SK-N-SH treated with all-trans-retinoic acid at 6 μM for 48 hours (cell line): Measurements from ENCODE around the gene ADM5.
A peak's percentile ranks its signal among the peaks of the same experiment; 100 is the strongest.

Source experiments
- ATAC-seq: fragments of 200-7000 bp; cut with Tn5 transposase; 3 replicates; pipeline ENCODE4 v1.9.1; 2020; ENCODE audit warnings: mild to moderate bottlenecking, moderate library complexity
- ARNTL ChIP-seq: fragments of 450-650 bp; formaldehyde crosslinking; IDR thresholded peaks from 2 replicates; pipeline ENCODE4 v1.5.0; 2020; ENCODE audit warnings: low read depth, mild to moderate bottlenecking, moderate library complexity, borderline replicate concordance
- BACH2 ChIP-seq: fragments of 250-450 bp; sonication (Bioruptor Pico); IDR thresholded peaks from 2 replicates; pipeline ENCODE4 v1.9.0; 2021; ENCODE audit warnings: mild to moderate bottlenecking, borderline replicate concordance
- CREB5 ChIP-seq: fragments of 250-450 bp; sonication (Bioruptor Pico); IDR thresholded peaks from 2 replicates; pipeline ENCODE4 v1.5.1; 2020; ENCODE audit warnings: low read depth, mild to moderate bottlenecking, moderate library complexity
- CSDC2 ChIP-seq: fragments of 250-450 bp; sonication (Bioruptor Pico); IDR thresholded peaks from 2 replicates; pipeline ENCODE4 v1.5.0; 2020; ENCODE audit warnings: mild to moderate bottlenecking, moderate library complexity
- GLIS3 ChIP-seq: fragments of 250-450 bp; sonication (Bioruptor Pico); IDR thresholded peaks from 2 replicates; pipeline ENCODE4 v1.5.0; 2020; ENCODE audit warnings: mild to moderate bottlenecking, moderate library complexity
- OSR1 ChIP-seq: fragments of 250-450 bp; sonication (Bioruptor Pico); IDR thresholded peaks from 2 replicates; pipeline ENCODE4 v1.8.0; 2022; ENCODE audit warnings: moderate library complexity, mild to moderate bottlenecking, inconsistent platforms
- PATZ1 ChIP-seq: fragments of 250-450 bp; sonication (Bioruptor Pico); IDR thresholded peaks from 2 replicates; pipeline ENCODE4 v1.8.0; 2020; ENCODE audit warnings: mild to moderate bottlenecking, moderate library complexity, borderline replicate concordance
- POU6F1 ChIP-seq: fragments of 250-450 bp; sonication (Bioruptor Pico); IDR thresholded peaks from 2 replicates; pipeline ENCODE4 v1.8.0; 2021; ENCODE audit warnings: low read depth, mild to moderate bottlenecking, moderate library complexity, borderline replicate concordance
- PPARA ChIP-seq: fragments of 250-450 bp; sonication (Bioruptor Pico); IDR thresholded peaks from 2 replicates; pipeline ENCODE4 v1.5.0; 2020; ENCODE audit warnings: mild to moderate bottlenecking, borderline replicate concordance
- RARB ChIP-seq: fragments of 250-450 bp; sonication (Bioruptor Pico); IDR thresholded peaks from 2 replicates; pipeline ENCODE4 v1.8.0; 2021; ENCODE audit warnings: mild to moderate bottlenecking, moderate library complexity
- ZC3H10 ChIP-seq: fragments of 250-450 bp; sonication (Bioruptor Pico); IDR thresholded peaks from 2 replicates; pipeline ENCODE4 v1.5.1; 2021; ENCODE audit warnings: mild to moderate bottlenecking, moderate library complexity
- ZFP3 ChIP-seq: fragments of 250-450 bp; sonication (Bioruptor Pico); IDR thresholded peaks from 2 replicates; pipeline ENCODE4 v1.5.0; 2020; ENCODE audit warnings: mild to moderate bottlenecking, moderate library complexity
- ZFP30 ChIP-seq: fragments of 450-650 bp; formaldehyde crosslinking; IDR thresholded peaks from 2 replicates; pipeline ENCODE4 v1.5.0; 2022; ENCODE audit warnings: mild to moderate bottlenecking, moderate library complexity
- ZNF565 ChIP-seq: fragments of 450-650 bp; formaldehyde crosslinking; conservative IDR thresholded peaks from 2 replicates; pipeline ENCODE4 v1.5.0; 2020; ENCODE audit warnings: low read depth, mild to moderate bottlenecking, moderate library complexity
- ZNF70 ChIP-seq: fragments of 450-650 bp; formaldehyde crosslinking; IDR thresholded peaks from 2 replicates; pipeline ENCODE4 v1.5.0; 2020; ENCODE audit warnings: mild to moderate bottlenecking, moderate library complexity
- ZNF8 ChIP-seq: fragments of 450-650 bp; formaldehyde crosslinking; IDR thresholded peaks from 2 replicates; pipeline ENCODE4 v1.5.0; 2020; ENCODE audit warnings: mild to moderate bottlenecking, moderate library complexity
- TF ChIP-seq, protein P1 (sequence below): fragments of 250-450 bp; sonication (Bioruptor Pico); IDR thresholded peaks from 2 replicates; pipeline ENCODE4 v1.5.0; 2020; ENCODE audit warnings: mild to moderate bottlenecking, moderate library complexity
- TF ChIP-seq, protein P2 (sequence below): fragments of 250-450 bp; sonication (Bioruptor Pico); IDR thresholded peaks from 2 replicates; pipeline ENCODE4 v1.5.1; 2021; ENCODE audit warnings: mild to moderate bottlenecking, moderate library complexity

ADM5 gene

DNA sequence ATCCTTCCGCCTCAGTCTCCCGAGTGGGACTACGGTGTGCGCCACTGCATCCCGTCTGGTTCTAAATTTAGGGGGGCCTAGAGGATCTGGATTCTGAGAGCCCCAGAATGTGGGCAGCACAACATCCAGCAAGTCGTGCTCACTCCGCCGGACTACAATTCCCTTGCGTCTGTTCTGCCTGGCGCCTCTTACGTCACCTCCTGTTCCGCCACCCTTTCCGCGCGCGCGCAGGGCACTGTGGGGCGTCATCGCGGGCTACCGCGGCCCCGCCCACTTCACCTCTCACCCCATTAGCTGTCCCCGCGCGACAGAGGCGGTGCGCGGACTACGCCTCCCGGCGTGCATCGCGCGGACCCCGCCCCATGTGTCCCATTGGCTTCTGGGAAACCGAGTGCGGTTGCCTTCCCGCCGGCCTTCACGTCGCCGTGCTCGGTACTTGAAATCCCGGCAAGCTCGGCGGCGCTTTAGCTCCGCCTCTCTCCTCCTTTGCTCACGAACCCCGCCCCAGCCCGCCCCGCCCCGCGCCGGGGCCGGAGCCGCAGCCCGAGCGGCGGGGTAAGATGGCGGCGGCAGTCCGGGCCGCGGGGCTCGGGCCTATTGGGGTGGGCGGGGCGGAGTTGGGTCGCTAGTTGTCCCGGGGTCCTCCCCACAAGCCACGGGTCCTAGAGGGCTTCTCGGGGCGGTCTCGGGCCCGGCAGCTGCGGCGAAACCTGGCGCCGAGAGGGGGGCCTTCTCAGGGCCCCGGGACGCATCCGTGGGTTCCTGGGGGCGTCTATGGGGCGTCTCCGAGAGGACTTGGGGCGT lies 47.5 kb upstream of the ADM5 start, which contains the start of gene SCAF1:
Gene SCAF1 (plus strand): TSS at position 522 of the 804 bp plus-strand sequence. CDS start 2,818 bp downstream, outside the sequence.
- ATAC-seq: peak; percentile 60
- TF ChIP-seq, protein P1, sequence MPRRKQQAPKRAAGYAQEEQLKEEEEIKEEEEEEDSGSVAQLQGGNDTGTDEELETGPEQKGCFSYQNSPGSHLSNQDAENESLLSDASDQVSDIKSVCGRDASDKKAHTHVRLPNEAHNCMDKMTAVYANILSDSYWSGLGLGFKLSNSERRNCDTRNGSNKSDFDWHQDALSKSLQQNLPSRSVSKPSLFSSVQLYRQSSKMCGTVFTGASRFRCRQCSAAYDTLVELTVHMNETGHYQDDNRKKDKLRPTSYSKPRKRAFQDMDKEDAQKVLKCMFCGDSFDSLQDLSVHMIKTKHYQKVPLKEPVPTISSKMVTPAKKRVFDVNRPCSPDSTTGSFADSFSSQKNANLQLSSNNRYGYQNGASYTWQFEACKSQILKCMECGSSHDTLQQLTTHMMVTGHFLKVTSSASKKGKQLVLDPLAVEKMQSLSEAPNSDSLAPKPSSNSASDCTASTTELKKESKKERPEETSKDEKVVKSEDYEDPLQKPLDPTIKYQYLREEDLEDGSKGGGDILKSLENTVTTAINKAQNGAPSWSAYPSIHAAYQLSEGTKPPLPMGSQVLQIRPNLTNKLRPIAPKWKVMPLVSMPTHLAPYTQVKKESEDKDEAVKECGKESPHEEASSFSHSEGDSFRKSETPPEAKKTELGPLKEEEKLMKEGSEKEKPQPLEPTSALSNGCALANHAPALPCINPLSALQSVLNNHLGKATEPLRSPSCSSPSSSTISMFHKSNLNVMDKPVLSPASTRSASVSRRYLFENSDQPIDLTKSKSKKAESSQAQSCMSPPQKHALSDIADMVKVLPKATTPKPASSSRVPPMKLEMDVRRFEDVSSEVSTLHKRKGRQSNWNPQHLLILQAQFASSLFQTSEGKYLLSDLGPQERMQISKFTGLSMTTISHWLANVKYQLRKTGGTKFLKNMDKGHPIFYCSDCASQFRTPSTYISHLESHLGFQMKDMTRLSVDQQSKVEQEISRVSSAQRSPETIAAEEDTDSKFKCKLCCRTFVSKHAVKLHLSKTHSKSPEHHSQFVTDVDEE (CRISPR knock-in tag): peak; percentile 82; the same call in 1 of the 2 replicates
- TF ChIP-seq CSDC2 (CRISPR knock-in tag) (no peak), ZFP3 (0 out of 2 replicates have a peak, but pooled peaks have one; percentile 44), GLIS3 (CRISPR knock-in tag) (0 out of 2 replicates have a peak, but pooled peaks have one; percentile 34), ZNF8 (CRISPR knock-in tag) (no peak)

DNA sequence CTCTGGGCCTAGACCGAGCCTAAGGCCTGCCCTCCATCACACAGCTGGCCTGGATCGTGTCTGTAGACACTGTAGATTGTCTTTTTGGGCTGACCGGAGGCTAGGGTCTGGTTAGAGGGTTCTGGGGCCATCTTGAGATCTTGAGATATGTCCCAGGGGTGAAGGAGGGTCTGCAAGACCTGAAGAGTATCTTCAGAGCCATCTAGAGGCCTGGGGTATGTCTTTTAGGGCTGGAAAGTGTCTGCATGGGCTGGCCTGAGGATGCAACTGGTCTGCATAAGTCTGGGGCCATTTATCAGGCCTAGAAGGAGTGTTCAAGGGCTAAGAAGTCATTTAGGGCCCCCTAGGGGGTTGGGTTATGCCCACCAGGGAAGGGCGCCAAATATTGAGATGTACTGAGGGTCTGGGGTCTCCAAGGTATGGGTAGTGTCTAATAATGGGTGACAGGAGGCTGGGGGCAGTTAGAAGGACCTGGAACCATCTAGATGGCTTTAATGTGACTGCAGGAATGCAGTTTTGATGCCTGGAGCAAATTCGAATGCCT lies 46.8 kb upstream of the ADM5 start:
- TF ChIP-seq CREB5 (CRISPR knock-in tag) (no peak), ZNF565 (CRISPR knock-in tag) (no peak), ARNTL (no peak), POU6F1 (no peak), ZNF70 (CRISPR knock-in tag) (no peak), PATZ1 (CRISPR knock-in tag) (no peak), RARB (CRISPR knock-in tag) (no peak), CSDC2 (CRISPR knock-in tag) (no peak), GLIS3 (CRISPR knock-in tag) (no peak)
- TF ChIP-seq, protein P2, sequence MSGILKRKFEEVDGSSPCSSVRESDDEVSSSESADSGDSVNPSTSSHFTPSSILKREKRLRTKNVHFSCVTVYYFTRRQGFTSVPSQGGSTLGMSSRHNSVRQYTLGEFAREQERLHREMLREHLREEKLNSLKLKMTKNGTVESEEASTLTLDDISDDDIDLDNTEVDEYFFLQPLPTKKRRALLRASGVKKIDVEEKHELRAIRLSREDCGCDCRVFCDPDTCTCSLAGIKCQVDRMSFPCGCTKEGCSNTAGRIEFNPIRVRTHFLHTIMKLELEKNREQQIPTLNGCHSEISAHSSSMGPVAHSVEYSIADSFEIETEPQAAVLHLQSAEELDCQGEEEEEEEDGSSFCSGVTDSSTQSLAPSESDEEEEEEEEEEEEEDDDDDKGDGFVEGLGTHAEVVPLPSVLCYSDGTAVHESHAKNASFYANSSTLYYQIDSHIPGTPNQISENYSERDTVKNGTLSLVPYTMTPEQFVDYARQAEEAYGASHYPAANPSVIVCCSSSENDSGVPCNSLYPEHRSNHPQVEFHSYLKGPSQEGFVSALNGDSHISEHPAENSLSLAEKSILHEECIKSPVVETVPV (CRISPR knock-in tag): no peak
- TF ChIP-seq, protein P1 (CRISPR knock-in tag): no peak
- TF ChIP-seq, all 23 proteins: peak for 0
- ATAC-seq: no peak

- ATAC-seq: no peak
- TF ChIP-seq ZC3H10 (no peak), ZNF8 (CRISPR knock-in tag) (no peak), RARB (CRISPR knock-in tag) (no peak), PATZ1 (CRISPR knock-in tag) (no peak), BACH2 (no peak), OSR1 (no peak), PPARA (CRISPR knock-in tag) (no peak), CSDC2 (CRISPR knock-in tag) (no peak), ZNF70 (CRISPR knock-in tag) (no peak), POU6F1 (no peak), ZFP30 (CRISPR knock-in tag) (no peak)
These were observed 45.9 kb upstream of the ADM5 start for GRCh38 chr19:49643466-49643865.
